Astrocyte (in vitro differentiated cells and primary cell): ENCODE data around the gene ANKRD34A. TPM values are rescaled to one million over a fixed set of nuclear protein-coding genes. Genes with fewer than 3 reads are reported as not detected.

ENCODE experiments used
- DNase-seq: peaks from one replicate; pipeline ENCODE4 v3.0.0-alpha.2; 2010; ENCODE audit warnings: low read depth
- FAIRE-seq: peaks from 2 replicates; lab custom pipeline; 2011; peaks lifted over from hg19 to GRCh38; lab: Jason Lieb, UNC
- H2AFZ ChIP-seq: 2 replicates; pipeline ENCODE4 v1.6.0; 2012; ENCODE audit warnings: low read depth, low read length, inconsistent platforms
- H3K27ac ChIP-seq: 2 replicates; pipeline ENCODE4 v1.5.1; 2011; ENCODE audit warnings: low read depth, low read length, inconsistent platforms
- H3K27me3 ChIP-seq: 2 replicates; pipeline ENCODE4 v1.6.0; 2011; ENCODE audit warnings: low read length, inconsistent platforms; ENCODE audit not compliant: insufficient read depth
- H3K36me3 ChIP-seq: 2 replicates; pipeline ENCODE4 v1.5.1; 2011; ENCODE audit warnings: low read length, inconsistent platforms; ENCODE audit not compliant: insufficient read depth
- H3K4me1 ChIP-seq: 2 replicates; pipeline ENCODE4 v1.5.1; 2011; ENCODE audit warnings: low read length, inconsistent platforms; ENCODE audit not compliant: insufficient read depth
- H3K4me2 ChIP-seq: 2 replicates; pipeline ENCODE4 v1.6.0; 2012; ENCODE audit warnings: low read length, inconsistent platforms
- H3K4me3 ChIP-seq: 2 replicates; pipeline ENCODE4 v1.5.1; 2011; ENCODE audit warnings: low read depth, mild to moderate bottlenecking, low read length, inconsistent platforms; ENCODE audit not compliant: insufficient read depth
- H3K79me2 ChIP-seq: 2 replicates; pipeline ENCODE4 v1.6.0; 2012; ENCODE audit warnings: mild to moderate bottlenecking, low read length, inconsistent platforms; ENCODE audit not compliant: insufficient read depth
- H3K9ac ChIP-seq: 2 replicates; pipeline ENCODE4 v1.6.0; 2012; ENCODE audit warnings: mild to moderate bottlenecking, low read length, inconsistent platforms
- H3K9me3 ChIP-seq: 2 replicates; pipeline ENCODE4 v1.5.1; 2012; ENCODE audit warnings: low read depth, mild to moderate bottlenecking, low read length, inconsistent platforms; ENCODE audit not compliant: insufficient read depth
- H4K20me1 ChIP-seq: 2 replicates; pipeline ENCODE4 v1.6.0; 2012; ENCODE audit warnings: low read length, inconsistent platforms; ENCODE audit not compliant: insufficient read depth
- H3K27ac Mint-ChIP-seq: one replicate; pipeline ENCODE4 v1.8.0; 2021; ENCODE audit warnings: mild to moderate bottlenecking, mixed read lengths; ENCODE audit not compliant: unreplicated experiment
- H3K27me3 Mint-ChIP-seq: one replicate; pipeline ENCODE4 v1.8.0; 2021; ENCODE audit warnings: low read depth, mixed read lengths; ENCODE audit not compliant: unreplicated experiment
- H3K36me3 Mint-ChIP-seq: one replicate; pipeline ENCODE4 v1.8.0; 2021; ENCODE audit warnings: low read depth, mixed read lengths; ENCODE audit not compliant: unreplicated experiment
- H3K4me1 Mint-ChIP-seq: one replicate; pipeline ENCODE4 v1.8.0; 2021; ENCODE audit warnings: low read depth, mixed read lengths; ENCODE audit not compliant: unreplicated experiment
- H3K4me3 Mint-ChIP-seq: one replicate; pipeline ENCODE4 v1.8.0; 2021; ENCODE audit warnings: mild to moderate bottlenecking, moderate library complexity, mixed read lengths; ENCODE audit not compliant: unreplicated experiment
- H3K9me3 Mint-ChIP-seq: one replicate; pipeline ENCODE4 v1.8.0; 2021; ENCODE audit warnings: mild to moderate bottlenecking, mixed read lengths; ENCODE audit not compliant: unreplicated experiment
- EZH2 ChIP-seq: IDR thresholded peaks from 2 replicates; pipeline ENCODE4 v1.6.1; 2012; ENCODE audit warnings: mild to moderate bottlenecking, low read length, inconsistent platforms; ENCODE audit not compliant: insufficient read depth
- total RNA-seq: library from RNA; stranded (reverse); gene quantifications from 2 replicates; pipeline ENCODE4 v1.2.1, GENCODE V29; 2021
- TF ChIP-seq, protein P1 (sequence below): IDR thresholded peaks from 2 replicates; pipeline ENCODE4 v1.5.1; 2011; ENCODE audit warnings: low read depth, mild to moderate bottlenecking, inconsistent platforms, low read length, moderate library complexity; ENCODE audit not compliant: insufficient read depth

ANKRD34A gene
- total RNA-seq, 1 donor from 2014 or later: 5.8 TPM

DNA sequence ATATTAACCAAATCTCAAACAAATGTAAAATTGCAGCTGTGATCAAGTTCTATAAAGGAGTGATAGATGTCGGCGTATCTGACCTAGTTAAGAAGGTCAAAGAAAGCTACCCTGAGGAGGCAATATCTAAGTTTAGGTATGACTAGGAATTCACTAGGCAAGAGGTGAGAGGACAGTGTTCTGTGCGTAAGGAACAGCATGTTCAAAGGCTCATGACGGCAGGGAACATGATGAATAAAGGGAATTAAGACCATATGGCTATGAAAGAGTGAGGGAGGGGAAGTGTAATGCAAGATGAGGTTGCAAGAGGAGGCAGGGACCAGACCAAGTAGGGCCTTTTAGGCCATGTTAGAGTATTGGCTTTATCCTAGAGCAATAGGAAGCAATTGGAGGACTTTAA, 15.2 kb downstream of the ANKRD34A start:
- FAIRE-seq: no peak
- Histone ChIP-seq H3K79me2 (peaks cover 71% of the 10 kb centered on the region), H4K20me1 (peaks cover 47% of the 10 kb centered on the region)

DNA sequence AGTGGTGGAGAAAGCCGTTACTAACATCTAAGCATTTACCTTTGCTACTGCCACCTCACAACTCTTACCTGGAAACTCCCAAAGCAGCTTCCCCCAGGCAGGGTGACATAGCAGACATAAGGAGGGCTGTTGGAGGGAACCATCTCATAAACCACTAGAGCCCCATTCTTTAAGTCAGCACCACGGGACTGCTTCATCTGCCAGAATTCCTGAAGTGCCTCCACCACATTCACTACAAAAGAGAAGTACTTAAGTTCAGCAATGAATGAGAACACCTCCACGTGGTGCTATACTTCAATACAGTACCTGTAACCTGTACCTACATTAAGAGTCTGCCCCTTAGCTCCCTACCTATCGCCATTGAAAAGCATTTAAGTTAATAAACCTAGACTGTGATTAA, 16.8 kb downstream of the ANKRD34A start:
- peaks cover 2% of the 10 kb centered on the region for H3K9me3 Mint-ChIP-seq
- no peaks in the 10 kb centered on the region for H3K27me3 ChIP-seq
- H2AFZ ChIP-seq: no peak overlapping the region
- peaks cover 8% of the 10 kb centered on the region for H3K36me3 ChIP-seq
- FAIRE-seq (no peak), DNase-seq (no peak)
- TF ChIP-seq, protein P1, sequence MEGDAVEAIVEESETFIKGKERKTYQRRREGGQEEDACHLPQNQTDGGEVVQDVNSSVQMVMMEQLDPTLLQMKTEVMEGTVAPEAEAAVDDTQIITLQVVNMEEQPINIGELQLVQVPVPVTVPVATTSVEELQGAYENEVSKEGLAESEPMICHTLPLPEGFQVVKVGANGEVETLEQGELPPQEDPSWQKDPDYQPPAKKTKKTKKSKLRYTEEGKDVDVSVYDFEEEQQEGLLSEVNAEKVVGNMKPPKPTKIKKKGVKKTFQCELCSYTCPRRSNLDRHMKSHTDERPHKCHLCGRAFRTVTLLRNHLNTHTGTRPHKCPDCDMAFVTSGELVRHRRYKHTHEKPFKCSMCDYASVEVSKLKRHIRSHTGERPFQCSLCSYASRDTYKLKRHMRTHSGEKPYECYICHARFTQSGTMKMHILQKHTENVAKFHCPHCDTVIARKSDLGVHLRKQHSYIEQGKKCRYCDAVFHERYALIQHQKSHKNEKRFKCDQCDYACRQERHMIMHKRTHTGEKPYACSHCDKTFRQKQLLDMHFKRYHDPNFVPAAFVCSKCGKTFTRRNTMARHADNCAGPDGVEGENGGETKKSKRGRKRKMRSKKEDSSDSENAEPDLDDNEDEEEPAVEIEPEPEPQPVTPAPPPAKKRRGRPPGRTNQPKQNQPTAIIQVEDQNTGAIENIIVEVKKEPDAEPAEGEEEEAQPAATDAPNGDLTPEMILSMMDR: no peak
- TF ChIP-seq EZH2: no peak
- H3K4me1 Mint-ChIP-seq: no peaks in the 10 kb centered on the region
- H3K27ac Mint-ChIP-seq: no peak overlapping the region
- peaks cover 20% of the 10 kb centered on the region for H3K36me3 Mint-ChIP-seq
- H4K20me1 ChIP-seq: peaks cover 38% of the 10 kb centered on the region
- no peak overlapping the region for H3K4me3 ChIP-seq
- H3K27ac ChIP-seq: no peak overlapping the region
- no peak overlapping the region for H3K9ac ChIP-seq
- H3K4me2 ChIP-seq: no peak overlapping the region
- no peak overlapping the region for H3K4me3 Mint-ChIP-seq
- no peaks in the 10 kb centered on the region for H3K4me1 ChIP-seq
- H3K27me3 Mint-ChIP-seq: no peaks in the 10 kb centered on the region
- peaks cover 54% of the 10 kb centered on the region for H3K79me2 ChIP-seq
- no peaks in the 10 kb centered on the region for H3K9me3 ChIP-seq

More for the DNA sequence above, 15.2 kb downstream of the ANKRD34A start:
- no peaks in the 10 kb centered on the region for H3K27me3 Mint-ChIP-seq
- no peak overlapping the region for H2AFZ ChIP-seq
- no peaks in the 10 kb centered on the region for H3K4me1 ChIP-seq
- H3K27ac ChIP-seq: no peak overlapping the region
- H3K4me1 Mint-ChIP-seq: no peaks in the 10 kb centered on the region
- H3K9ac ChIP-seq: no peak overlapping the region
- H3K27me3 ChIP-seq: no peaks in the 10 kb centered on the region
- no peak for DNase-seq
- H3K27ac Mint-ChIP-seq: no peak overlapping the region
- H3K9me3 Mint-ChIP-seq: peaks cover 2% of the 10 kb centered on the region
- peaks cover 2% of the 10 kb centered on the region for H3K36me3 ChIP-seq
- H3K4me3 ChIP-seq: no peak overlapping the region
- no peak overlapping the region for H3K4me3 Mint-ChIP-seq
- H3K36me3 Mint-ChIP-seq: peaks cover 17% of the 10 kb centered on the region
- TF ChIP-seq, protein P1: no peak
- no peak for TF ChIP-seq EZH2
- no peak overlapping the region for H3K4me2 ChIP-seq
- no peaks in the 10 kb centered on the region for H3K9me3 ChIP-seq

DNA sequence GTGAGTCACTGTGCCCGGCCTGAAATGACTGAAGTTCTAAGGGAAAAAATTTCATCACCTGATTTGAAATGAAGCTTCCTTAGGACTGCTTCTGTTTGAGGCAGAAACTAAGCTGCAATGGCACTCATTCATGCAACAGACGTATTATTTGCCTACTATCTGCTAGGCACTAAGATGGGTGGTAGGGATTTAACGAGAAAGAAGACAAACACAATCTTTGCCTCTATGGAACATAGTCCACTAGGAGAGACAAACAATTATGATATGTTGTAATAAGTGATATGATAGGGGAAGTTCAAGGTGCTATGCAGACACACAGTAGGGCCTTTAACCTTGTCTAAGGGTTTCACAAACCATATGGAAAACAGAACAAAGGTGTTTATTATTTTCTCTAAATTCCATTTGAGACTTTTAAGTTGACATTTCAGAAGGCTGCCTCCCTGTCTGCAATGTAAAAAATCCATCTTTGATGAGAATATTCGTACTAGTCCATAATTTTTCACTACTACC, 17.8 kb downstream of the ANKRD34A start:
- Histone ChIP-seq H3K9me3 (no peaks in the 10 kb centered on the region), H3K79me2 (peaks cover 44% of the 10 kb centered on the region), H3K4me1 (no peaks in the 10 kb centered on the region), H3K27me3 (no peaks in the 10 kb centered on the region), H3K27ac (no peak overlapping the region), H2AFZ (no peak overlapping the region), H3K4me3 (no peak overlapping the region), H3K36me3 (peaks cover 13% of the 10 kb centered on the region), H3K9ac (no peak overlapping the region), H3K4me2 (no peak overlapping the region), H4K20me1 (peaks cover 33% of the 10 kb centered on the region)
- no peak for FAIRE-seq
- Mint-ChIP-seq H3K4me3 (no peak overlapping the region), H3K36me3 (peaks cover 17% of the 10 kb centered on the region), H3K9me3 (no peaks in the 10 kb centered on the region), H3K27ac (no peak overlapping the region), H3K4me1 (no peaks in the 10 kb centered on the region), H3K27me3 (no peaks in the 10 kb centered on the region)
- no peak for TF ChIP-seq EZH2
- TF ChIP-seq, protein P1: no peak
- DNase-seq: no peak
